ENCODE results near the gene RNF151. TPM values are rescaled to one million over a fixed set of nuclear protein-coding genes. Genes with fewer than 3 reads are reported as not detected.

The RNF151 gene
- total and polyA plus RNA-seq, 10 of the 15 experiments (the other 5 are each of a cell fraction or from before 2014, with no cell fraction given) = 0.17 to 0.56 TPM; not detected in 8

DNA sequence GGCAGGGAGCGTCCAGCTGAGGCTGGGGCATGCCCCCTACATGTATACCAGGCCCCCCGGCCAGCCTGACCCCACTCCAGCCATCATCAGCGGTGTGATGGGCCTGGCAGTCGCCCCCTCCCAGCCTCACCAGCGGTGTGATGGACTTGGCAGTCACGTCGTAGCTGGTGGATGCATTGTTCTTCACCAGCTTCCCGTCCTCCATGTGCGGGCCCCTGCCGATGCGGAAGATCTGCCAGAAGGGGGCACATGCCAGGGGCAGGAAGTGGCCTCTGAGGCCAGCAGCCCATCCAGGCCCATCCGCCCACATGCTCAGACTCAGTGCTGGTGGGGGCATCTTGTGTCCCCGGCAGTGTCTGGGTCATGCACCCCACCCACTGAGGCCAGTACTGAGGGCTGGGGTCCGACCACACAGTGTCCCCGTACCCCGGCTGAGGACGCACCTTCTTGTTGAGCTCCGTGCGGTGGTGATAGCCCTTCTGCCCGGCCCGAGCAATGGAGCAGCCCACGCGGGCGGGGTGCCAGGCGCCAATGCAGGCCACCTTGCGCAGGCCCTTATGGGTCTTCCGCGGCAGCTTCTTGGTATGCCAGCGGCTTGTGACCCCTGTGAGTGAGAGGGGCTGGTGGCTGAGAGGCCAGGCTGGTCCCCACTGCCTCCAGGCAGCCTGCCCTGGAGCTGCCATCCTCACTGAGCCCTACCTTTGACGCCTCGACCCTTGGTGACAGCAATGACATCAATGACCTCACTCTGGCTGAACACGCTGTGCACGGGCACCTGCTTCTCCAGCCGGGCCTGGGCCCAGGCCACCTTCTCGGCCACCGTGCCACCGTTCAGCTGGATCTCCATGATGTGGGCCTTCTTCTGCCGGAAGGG lies 19.9 kb upstream of the RNF151 start:
- Histone ChIP-seq H3K4me1 (ENCODE audit: control insufficient read depth, insufficient read depth, low read length) (peaks cover 9% of the 10 kb centered on the region; the same call in 1 of the 2 replicates), H3K9ac (ENCODE audit: control insufficient read depth, insufficient read depth, low read length) (no peak overlapping the region), H2AFZ (ENCODE audit: control insufficient read depth, low read depth, low read length) (no peak overlapping the region), H3K4me3 (no peak overlapping the region), H3K27ac (ENCODE audit: control insufficient read depth, insufficient read depth) (no peak overlapping the region), H3K79me2 (ENCODE audit: control insufficient read depth, insufficient read depth, low read length) (peaks cover 10% of the 10 kb centered on the region), H3K4me2 (ENCODE audit: control insufficient read depth, insufficient read depth) (no peak overlapping the region), H4K20me1 (ENCODE audit: control insufficient read depth, insufficient read depth) (no peaks in the 10 kb centered on the region), H3K9me3 (replicated peaks; ENCODE audit: control insufficient read depth, insufficient read depth, low read length) (no peaks in the 10 kb centered on the region), H3K27me3 (replicated peaks in 1 of 2; ENCODE audit: control insufficient read depth in 2 of 2, insufficient read depth in 2 of 2, low read length in 1 of 2) (no peaks in the 10 kb centered on the region; a peak in 1 of 4 replicates), H3K36me3 (ENCODE audit: control insufficient read depth in 2 of 2, insufficient read depth in 2 of 2, low read length in 1 of 2) (no peaks in the 10 kb centered on the region)
- ChIA-PET POLR2A (no interaction called here), RAD21 (ENCODE audit: unreplicated experiment) (no interaction called here), SMC1A (ENCODE audit: uncharacterized antibody, unreplicated experiment) (no interaction called here), CTCF (interaction anchor here (1.8 kb wide), 1 partner anchor 14 kb away, joined by 4 read pairs; no protein-coding TSS in a partner anchor)
- BruUV-seq (replicated peaks) = no TSS peak
- 71% methylated on average over 38 of the region's 38 CpGs for WGBS (ENCODE audit: insufficient coverage, insufficient replicate concordance, low lambda C conversion rate, missing lambda C conversion rate)
- intact Hi-C loops (cut with micrococcal nuclease; ENCODE audit: unreplicated experiment) = no loop called here
- FAIRE-seq = no peak
- ATAC-seq = no peak
- TF ChIP-seq SP1 (IDR thresholded peaks at IDR 0.05; ENCODE audit: low read depth, low read length) (no peak), YBX1 (IDR thresholded peaks at IDR 0.05) (no peak), IKZF2 (IDR thresholded peaks at IDR 0.05) (no peak), TCF3 (IDR thresholded peaks at IDR 0.05; ENCODE audit: borderline replicate concordance, insufficient read depth, low read depth, low read length) (no peak), NFYB (IDR thresholded peaks at IDR 0.05; ENCODE audit: insufficient read depth, low read depth, low read length) (no peak), RELA (IDR thresholded peaks at IDR 0.05; ENCODE audit: borderline replicate concordance, partially characterized antibody) (no peak), BHLHE40 (IDR thresholded peaks at IDR 0.05; ENCODE audit: borderline replicate concordance in 1 of 2, low read depth in 2 of 2, low read length in 1 of 2) (no peak), JUND (IDR thresholded peaks at IDR 0.05; ENCODE audit: low read depth, low read length) (no peak), ETV6 (conservative IDR thresholded peaks at IDR 0.05 in 1 of 2, IDR thresholded peaks at IDR 0.05 in 1 of 2; ENCODE audit: borderline replicate concordance in 1 of 2, low read depth in 1 of 2) (no peak), NRF1 (conservative IDR thresholded peaks at IDR 0.05; ENCODE audit: low read depth, low read length) (no peak)
- TF ChIP-seq, protein P1, sequence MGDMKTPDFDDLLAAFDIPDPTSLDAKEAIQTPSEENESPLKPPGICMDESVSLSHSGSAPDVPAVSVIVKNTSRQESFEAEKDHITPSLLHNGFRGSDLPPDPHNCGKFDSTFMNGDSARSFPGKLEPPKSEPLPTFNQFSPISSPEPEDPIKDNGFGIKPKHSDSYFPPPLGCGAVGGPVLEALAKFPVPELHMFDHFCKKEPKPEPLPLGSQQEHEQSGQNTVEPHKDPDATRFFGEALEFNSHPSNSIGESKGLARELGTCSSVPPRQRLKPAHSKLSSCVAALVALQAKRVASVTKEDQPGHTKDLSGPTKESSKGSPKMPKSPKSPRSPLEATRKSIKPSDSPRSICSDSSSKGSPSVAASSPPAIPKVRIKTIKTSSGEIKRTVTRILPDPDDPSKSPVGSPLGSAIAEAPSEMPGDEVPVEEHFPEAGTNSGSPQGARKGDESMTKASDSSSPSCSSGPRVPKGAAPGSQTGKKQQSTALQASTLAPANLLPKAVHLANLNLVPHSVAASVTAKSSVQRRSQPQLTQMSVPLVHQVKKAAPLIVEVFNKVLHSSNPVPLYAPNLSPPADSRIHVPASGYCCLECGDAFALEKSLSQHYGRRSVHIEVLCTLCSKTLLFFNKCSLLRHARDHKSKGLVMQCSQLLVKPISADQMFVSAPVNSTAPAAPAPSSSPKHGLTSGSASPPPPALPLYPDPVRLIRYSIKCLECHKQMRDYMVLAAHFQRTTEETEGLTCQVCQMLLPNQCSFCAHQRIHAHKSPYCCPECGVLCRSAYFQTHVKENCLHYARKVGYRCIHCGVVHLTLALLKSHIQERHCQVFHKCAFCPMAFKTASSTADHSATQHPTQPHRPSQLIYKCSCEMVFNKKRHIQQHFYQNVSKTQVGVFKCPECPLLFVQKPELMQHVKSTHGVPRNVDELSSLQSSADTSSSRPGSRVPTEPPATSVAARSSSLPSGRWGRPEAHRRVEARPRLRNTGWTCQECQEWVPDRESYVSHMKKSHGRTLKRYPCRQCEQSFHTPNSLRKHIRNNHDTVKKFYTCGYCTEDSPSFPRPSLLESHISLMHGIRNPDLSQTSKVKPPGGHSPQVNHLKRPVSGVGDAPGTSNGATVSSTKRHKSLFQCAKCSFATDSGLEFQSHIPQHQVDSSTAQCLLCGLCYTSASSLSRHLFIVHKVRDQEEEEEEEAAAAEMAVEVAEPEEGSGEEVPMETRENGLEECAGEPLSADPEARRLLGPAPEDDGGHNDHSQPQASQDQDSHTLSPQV (IDR thresholded peaks at IDR 0.05) = no peak
- TF ChIP-seq, protein P2, sequence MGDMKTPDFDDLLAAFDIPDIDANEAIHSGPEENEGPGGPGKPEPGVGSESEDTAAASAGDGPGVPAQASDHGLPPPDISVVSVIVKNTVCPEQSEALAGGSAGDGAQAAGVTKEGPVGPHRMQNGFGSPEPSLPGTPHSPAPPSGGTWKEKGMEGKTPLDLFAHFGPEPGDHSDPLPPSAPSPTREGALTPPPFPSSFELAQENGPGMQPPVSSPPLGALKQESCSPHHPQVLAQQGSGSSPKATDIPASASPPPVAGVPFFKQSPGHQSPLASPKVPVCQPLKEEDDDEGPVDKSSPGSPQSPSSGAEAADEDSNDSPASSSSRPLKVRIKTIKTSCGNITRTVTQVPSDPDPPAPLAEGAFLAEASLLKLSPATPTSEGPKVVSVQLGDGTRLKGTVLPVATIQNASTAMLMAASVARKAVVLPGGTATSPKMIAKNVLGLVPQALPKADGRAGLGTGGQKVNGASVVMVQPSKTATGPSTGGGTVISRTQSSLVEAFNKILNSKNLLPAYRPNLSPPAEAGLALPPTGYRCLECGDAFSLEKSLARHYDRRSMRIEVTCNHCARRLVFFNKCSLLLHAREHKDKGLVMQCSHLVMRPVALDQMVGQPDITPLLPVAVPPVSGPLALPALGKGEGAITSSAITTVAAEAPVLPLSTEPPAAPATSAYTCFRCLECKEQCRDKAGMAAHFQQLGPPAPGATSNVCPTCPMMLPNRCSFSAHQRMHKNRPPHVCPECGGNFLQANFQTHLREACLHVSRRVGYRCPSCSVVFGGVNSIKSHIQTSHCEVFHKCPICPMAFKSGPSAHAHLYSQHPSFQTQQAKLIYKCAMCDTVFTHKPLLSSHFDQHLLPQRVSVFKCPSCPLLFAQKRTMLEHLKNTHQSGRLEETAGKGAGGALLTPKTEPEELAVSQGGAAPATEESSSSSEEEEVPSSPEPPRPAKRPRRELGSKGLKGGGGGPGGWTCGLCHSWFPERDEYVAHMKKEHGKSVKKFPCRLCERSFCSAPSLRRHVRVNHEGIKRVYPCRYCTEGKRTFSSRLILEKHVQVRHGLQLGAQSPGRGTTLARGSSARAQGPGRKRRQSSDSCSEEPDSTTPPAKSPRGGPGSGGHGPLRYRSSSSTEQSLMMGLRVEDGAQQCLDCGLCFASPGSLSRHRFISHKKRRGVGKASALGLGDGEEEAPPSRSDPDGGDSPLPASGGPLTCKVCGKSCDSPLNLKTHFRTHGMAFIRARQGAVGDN (IDR thresholded peaks at IDR 0.05) = no peak
- TF ChIP-seq, protein P3, sequence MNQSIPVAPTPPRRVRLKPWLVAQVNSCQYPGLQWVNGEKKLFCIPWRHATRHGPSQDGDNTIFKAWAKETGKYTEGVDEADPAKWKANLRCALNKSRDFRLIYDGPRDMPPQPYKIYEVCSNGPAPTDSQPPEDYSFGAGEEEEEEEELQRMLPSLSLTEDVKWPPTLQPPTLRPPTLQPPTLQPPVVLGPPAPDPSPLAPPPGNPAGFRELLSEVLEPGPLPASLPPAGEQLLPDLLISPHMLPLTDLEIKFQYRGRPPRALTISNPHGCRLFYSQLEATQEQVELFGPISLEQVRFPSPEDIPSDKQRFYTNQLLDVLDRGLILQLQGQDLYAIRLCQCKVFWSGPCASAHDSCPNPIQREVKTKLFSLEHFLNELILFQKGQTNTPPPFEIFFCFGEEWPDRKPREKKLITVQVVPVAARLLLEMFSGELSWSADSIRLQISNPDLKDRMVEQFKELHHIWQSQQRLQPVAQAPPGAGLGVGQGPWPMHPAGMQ (IDR thresholded peaks at IDR 0.05; ENCODE audit: borderline replicate concordance) = no peak
- no peak for DNase-seq (ENCODE audit: low read depth, low spot score)
- in situ Hi-C loops (cut with MboI) = no loop called here

Data from GM12878 (cell line).